ENCODE data around the gene CHRM2. TPM values are rescaled to one million over a fixed set of nuclear protein-coding genes. Genes with fewer than 3 reads are reported as not detected.

The CHRM2 gene
- total and polyA plus RNA-seq, 2 donors (not counting 1 experiment from before 2014, with no cell fraction given) = 7.9 to 47.1 TPM

- TF ChIP-seq EZH2 (IDR thresholded peaks at IDR 0.05; ENCODE audit: low read length, missing control alignments) (no peak), CTCF (conservative IDR thresholded peaks at IDR 0.05 in 1 of 2, IDR thresholded peaks at IDR 0.05 in 1 of 2; ENCODE audit: low read depth in 1 of 2, low read length in 2 of 2) (no peak)
- no peak for DNase-seq (ENCODE audit: low read depth in 2 of 2)
- H3K79me2 ChIP-seq (ENCODE audit: control insufficient read depth, insufficient read depth, low read length) = no peaks in the 10 kb centered on the region
- no peaks in the 10 kb centered on the region for H3K27me3 ChIP-seq (ENCODE audit: control insufficient read depth, insufficient read depth, low read length)
- H3K4me1 ChIP-seq (ENCODE audit: control insufficient read depth, extremely low read depth, insufficient read depth, low read length) = no peaks in the 10 kb centered on the region
- no peak overlapping the region for H2AFZ ChIP-seq (ENCODE audit: low read length)
- H3K36me3 ChIP-seq (ENCODE audit: control insufficient read depth, insufficient read depth, low read length) = no peaks in the 10 kb centered on the region
- H3K4me3 ChIP-seq (replicated peaks in 1 of 4; ENCODE audit: control extremely low read depth in 1 of 4, insufficient read depth in 1 of 4, low read depth in 3 of 4, low read length in 4 of 4) = no peak overlapping the region
- no peak overlapping the region for H3K4me2 ChIP-seq (ENCODE audit: extremely low read depth, insufficient read depth, low read length)
- no peak overlapping the region for H3K9ac ChIP-seq (ENCODE audit: insufficient read depth, low read length)
- H3K9me3 ChIP-seq (ENCODE audit: control insufficient read depth, insufficient read depth, low read depth, low read length) = no peaks in the 10 kb centered on the region
- H3K27ac ChIP-seq (ENCODE audit: insufficient read depth, low read length) = no peak overlapping the region
- H4K20me1 ChIP-seq (ENCODE audit: control insufficient read depth, extremely low read depth, insufficient read depth, low read length) = no peaks in the 10 kb centered on the region
These were observed 71.7 kb downstream of the CHRM2 start for GRCh38 chr7:136940122-136940521.

- Histone ChIP-seq H3K27me3 (ENCODE audit: control insufficient read depth, insufficient read depth, low read length) (no peaks in the 10 kb centered on the region), H3K36me3 (ENCODE audit: control insufficient read depth, insufficient read depth, low read length) (no peaks in the 10 kb centered on the region), H2AFZ (ENCODE audit: low read length) (no peak overlapping the region), H3K27ac (ENCODE audit: insufficient read depth, low read length) (no peak overlapping the region), H3K4me3 (replicated peaks in 1 of 4; ENCODE audit: control extremely low read depth in 1 of 4, insufficient read depth in 1 of 4, low read depth in 3 of 4, low read length in 4 of 4) (no peak overlapping the region), H3K9ac (ENCODE audit: insufficient read depth, low read length) (no peak overlapping the region), H3K4me1 (ENCODE audit: control insufficient read depth, extremely low read depth, insufficient read depth, low read length) (no peaks in the 10 kb centered on the region), H3K4me2 (ENCODE audit: extremely low read depth, insufficient read depth, low read length) (no peak overlapping the region), H3K79me2 (ENCODE audit: control insufficient read depth, insufficient read depth, low read length) (no peaks in the 10 kb centered on the region), H3K9me3 (ENCODE audit: control insufficient read depth, insufficient read depth, low read depth, low read length) (no peaks in the 10 kb centered on the region), H4K20me1 (ENCODE audit: control insufficient read depth, extremely low read depth, insufficient read depth, low read length) (no peaks in the 10 kb centered on the region)
- TF ChIP-seq EZH2 (IDR thresholded peaks at IDR 0.05; ENCODE audit: low read length, missing control alignments) (no peak), CTCF (conservative IDR thresholded peaks at IDR 0.05 in 1 of 2, IDR thresholded peaks at IDR 0.05 in 1 of 2; ENCODE audit: low read depth in 1 of 2, low read length in 2 of 2) (no peak)
- DNase-seq (ENCODE audit: low read depth in 2 of 2) = no peak
These were observed 72.5 kb downstream of the CHRM2 start for GRCh38 chr7:136940917-136941316.

DNA sequence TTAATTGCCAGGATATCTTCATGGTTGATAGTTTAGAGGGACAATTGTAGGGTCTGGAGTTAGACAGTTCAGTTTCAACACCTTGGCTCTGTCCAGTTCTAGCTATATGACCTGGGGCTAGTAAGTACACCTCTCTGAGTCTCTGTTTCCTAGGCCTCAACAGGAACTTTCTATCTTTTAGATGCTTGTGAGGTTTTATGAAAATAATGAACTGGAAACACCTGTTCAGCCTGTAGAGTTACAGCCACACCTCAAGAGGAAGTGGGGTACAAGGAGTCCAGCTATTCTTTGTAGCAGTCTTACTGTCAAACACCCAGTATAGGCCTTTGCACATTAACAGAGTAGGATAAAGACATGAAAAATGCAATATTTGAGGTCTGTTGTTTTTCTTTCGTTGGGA is 73.4 kb downstream of the CHRM2 start:
- no peak for TF ChIP-seq EZH2 (IDR thresholded peaks at IDR 0.05; ENCODE audit: low read length, missing control alignments)
- no peak for TF ChIP-seq CTCF (conservative IDR thresholded peaks at IDR 0.05 in 1 of 2, IDR thresholded peaks at IDR 0.05 in 1 of 2; ENCODE audit: low read depth in 1 of 2, low read length in 2 of 2)
- no peaks in the 10 kb centered on the region for H3K79me2 ChIP-seq (ENCODE audit: control insufficient read depth, insufficient read depth, low read length)
- H3K4me2 ChIP-seq (ENCODE audit: extremely low read depth, insufficient read depth, low read length) = no peak overlapping the region
- H4K20me1 ChIP-seq (ENCODE audit: control insufficient read depth, extremely low read depth, insufficient read depth, low read length) = no peaks in the 10 kb centered on the region
- H3K9ac ChIP-seq (ENCODE audit: insufficient read depth, low read length) = no peak overlapping the region
- H3K36me3 ChIP-seq (ENCODE audit: control insufficient read depth, insufficient read depth, low read length) = no peaks in the 10 kb centered on the region
- no peak overlapping the region for H2AFZ ChIP-seq (ENCODE audit: low read length)
- H3K27ac ChIP-seq (ENCODE audit: insufficient read depth, low read length) = no peak overlapping the region
- no peak overlapping the region for H3K4me3 ChIP-seq (replicated peaks in 1 of 4; ENCODE audit: control extremely low read depth in 1 of 4, insufficient read depth in 1 of 4, low read depth in 3 of 4, low read length in 4 of 4)
- no peaks in the 10 kb centered on the region for H3K9me3 ChIP-seq (ENCODE audit: control insufficient read depth, insufficient read depth, low read depth, low read length)
- no peaks in the 10 kb centered on the region for H3K4me1 ChIP-seq (ENCODE audit: control insufficient read depth, extremely low read depth, insufficient read depth, low read length)
- no peaks in the 10 kb centered on the region for H3K27me3 ChIP-seq (ENCODE audit: control insufficient read depth, insufficient read depth, low read length)
- no peak for DNase-seq (ENCODE audit: low read depth in 2 of 2)
